Lower leg skin (tissue), 4 donors: ENCODE measurements around the gene OLIG2. TPM values are rescaled to one million over a fixed set of nuclear protein-coding genes. Genes with fewer than 3 reads are reported as not detected.

Source experiments
- DNase-seq, 2 donors: peaks; one replicate each; pipeline ENCODE4 v3.0.0-alpha.2; 2019; ENCODE audit warnings: low spot score in 2 of 2
- H3K4me3 ChIP-seq: fragments of 200-600 bp; sonication (generic); 2 replicates; pipeline ENCODE4 v1.5.1; 2017; ENCODE audit warnings: mild to moderate bottlenecking, low read depth; ENCODE audit not compliant: poor library complexity, severe bottlenecking
- POLR2A ChIP-seq, 2 donors: fragments of 450-650 bp; IDR thresholded peaks; one replicate each; pipeline ENCODE4 v1.6.1; 2016 to 2017; ENCODE audit warnings: antibody characterized with exemption in 2 of 2, mild to moderate bottlenecking in 1 of 2, moderate library complexity in 1 of 2
- WGBS, 2 donors: methylation state at CpG; one replicate each; pipeline ENCODE4 v1.1.5; 2018; 5-methylcytosine and 5-hydroxymethylcytosine counted together
- intact Hi-C: fragments of 100-400 bp; cut with DNase I; formaldehyde crosslinking; loops from one replicate; pipeline ENCODE4 v1.15.0; 2023; ENCODE audit warnings: low total_unique reads
- total RNA-seq, 4 donors: library from RNA; depleted of rRNA; stranded (reverse); fragments of >200 nt; gene quantifications; one replicate each; pipeline ENCODE4 v1.1.0, GENCODE V29; 2016
- TF ChIP-seq, protein P1 (sequence below), 3 donors: fragments of 450-650 bp; IDR thresholded peaks; one replicate each; pipeline ENCODE4 v1.5.1; 2016; ENCODE audit warnings: antibody characterized with exemption in 3 of 3, mild to moderate bottlenecking in 3 of 3, moderate library complexity in 2 of 3

OLIG2 gene
- total RNA-seq, 4 donors from 2014 or later, result not detected

DNA sequence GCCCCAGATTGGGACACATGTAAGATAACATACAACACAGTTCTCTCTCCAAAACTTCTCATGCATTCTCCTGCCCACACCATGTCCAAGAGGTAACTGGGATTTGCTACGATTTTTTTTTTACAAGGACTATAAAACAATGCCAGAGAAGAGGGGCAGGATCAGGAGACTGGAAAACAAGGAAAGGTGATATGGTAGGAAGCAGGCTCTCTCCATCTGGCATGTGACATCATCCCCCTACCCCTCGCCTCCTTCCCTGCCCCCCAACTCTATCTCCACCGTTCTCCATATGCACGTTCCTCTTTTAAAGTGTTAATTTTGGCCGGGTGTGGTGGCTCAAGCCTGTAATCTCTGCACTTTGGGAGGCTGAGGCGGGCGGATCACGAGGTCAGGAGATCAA, 20.7 kb downstream of the OLIG2 start:
- 65 to 70% methylated on average over 8 of the region's 8 CpGs for WGBS, 2 donors
- no peak overlapping the region for H3K4me3 ChIP-seq
- no peak for DNase-seq
- intact Hi-C loops, result no loop called here
- TF ChIP-seq POLR2A (IDR thresholded peaks at IDR 0.05), result no peak

- intact Hi-C loops, result no loop called here
- TF ChIP-seq POLR2A (IDR thresholded peaks at IDR 0.05), result no peak
- TF ChIP-seq, protein P1, sequence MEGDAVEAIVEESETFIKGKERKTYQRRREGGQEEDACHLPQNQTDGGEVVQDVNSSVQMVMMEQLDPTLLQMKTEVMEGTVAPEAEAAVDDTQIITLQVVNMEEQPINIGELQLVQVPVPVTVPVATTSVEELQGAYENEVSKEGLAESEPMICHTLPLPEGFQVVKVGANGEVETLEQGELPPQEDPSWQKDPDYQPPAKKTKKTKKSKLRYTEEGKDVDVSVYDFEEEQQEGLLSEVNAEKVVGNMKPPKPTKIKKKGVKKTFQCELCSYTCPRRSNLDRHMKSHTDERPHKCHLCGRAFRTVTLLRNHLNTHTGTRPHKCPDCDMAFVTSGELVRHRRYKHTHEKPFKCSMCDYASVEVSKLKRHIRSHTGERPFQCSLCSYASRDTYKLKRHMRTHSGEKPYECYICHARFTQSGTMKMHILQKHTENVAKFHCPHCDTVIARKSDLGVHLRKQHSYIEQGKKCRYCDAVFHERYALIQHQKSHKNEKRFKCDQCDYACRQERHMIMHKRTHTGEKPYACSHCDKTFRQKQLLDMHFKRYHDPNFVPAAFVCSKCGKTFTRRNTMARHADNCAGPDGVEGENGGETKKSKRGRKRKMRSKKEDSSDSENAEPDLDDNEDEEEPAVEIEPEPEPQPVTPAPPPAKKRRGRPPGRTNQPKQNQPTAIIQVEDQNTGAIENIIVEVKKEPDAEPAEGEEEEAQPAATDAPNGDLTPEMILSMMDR (IDR thresholded peaks at IDR 0.05), result no peak
- 37 to 49% methylated on average over 5 of the region's 5 CpGs for WGBS, 2 donors
- no peak overlapping the region for H3K4me3 ChIP-seq
- no peak for DNase-seq
These were observed 21.5 kb downstream of the OLIG2 start for GRCh38 chr21:33047231-33047630.

- intact Hi-C loops, result no loop called here
- 86% methylated on average over 16 of the region's 16 CpGs for WGBS, 2 donors
These were observed 26.2 kb downstream of the OLIG2 start for GRCh38 chr21:33051925-33052324.

DNA sequence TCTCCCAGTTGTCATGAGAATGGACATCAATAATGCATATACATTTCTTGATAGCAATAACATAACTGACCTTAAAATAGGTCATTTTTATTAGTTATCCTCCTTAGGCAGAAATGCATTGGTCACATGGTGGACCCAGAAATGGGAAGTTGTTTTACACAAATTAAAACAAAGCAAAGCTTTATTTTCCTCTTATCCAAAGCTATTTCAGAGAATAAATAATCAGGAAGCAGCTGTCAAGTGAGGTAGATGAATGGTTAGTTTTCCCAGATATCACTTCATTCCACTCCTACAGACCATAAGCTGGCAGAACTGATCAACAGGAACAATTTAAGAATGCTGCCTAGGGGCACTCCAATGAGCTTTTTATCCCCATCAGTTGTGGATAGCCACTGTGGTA, 28.2 kb downstream of the OLIG2 start:
- TF ChIP-seq, protein P1 (IDR thresholded peaks at IDR 0.05), result no peak
- no peak for TF ChIP-seq POLR2A (IDR thresholded peaks at IDR 0.05)
- no peak for DNase-seq
- H3K4me3 ChIP-seq, result no peak overlapping the region
- intact Hi-C loops, result no loop called here

More at GRCh38 chr21:33051925-33052324, 26.2 kb downstream of the OLIG2 start:
- DNase-seq, result no peak
- TF ChIP-seq, protein P1 (IDR thresholded peaks at IDR 0.05), result no peak
- TF ChIP-seq POLR2A (IDR thresholded peaks at IDR 0.05), result no peak
- H3K4me3 ChIP-seq, result no peak overlapping the region

DNA sequence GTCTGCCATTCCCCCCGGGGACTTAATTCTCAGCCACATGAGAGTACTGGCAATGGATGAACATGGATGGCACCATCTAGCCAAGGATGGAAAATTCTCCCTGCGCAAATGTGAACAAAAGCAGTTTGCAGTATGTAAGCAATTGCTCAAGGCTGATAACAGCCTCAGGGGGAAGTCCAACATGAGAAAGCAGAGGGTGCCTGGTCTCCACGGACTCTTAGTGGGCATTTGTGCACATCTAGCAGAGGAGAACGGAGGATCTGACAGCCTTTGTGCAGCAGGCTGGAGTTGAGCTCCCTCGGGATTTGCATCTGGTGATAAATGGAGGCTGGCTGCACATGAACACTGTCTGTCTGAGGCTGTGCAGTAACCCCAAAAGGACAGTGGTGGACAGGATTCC, 30.3 kb downstream of the OLIG2 start:
- DNase-seq, result no peak
- H3K4me3 ChIP-seq, result no peak overlapping the region
- no peak for TF ChIP-seq POLR2A (IDR thresholded peaks at IDR 0.05)
- TF ChIP-seq, protein P1 (IDR thresholded peaks at IDR 0.05), result no peak
- WGBS, 2 donors, result 78 to 80% methylated on average over 5 of the region's 5 CpGs
- intact Hi-C loops, result no loop called here

DNA sequence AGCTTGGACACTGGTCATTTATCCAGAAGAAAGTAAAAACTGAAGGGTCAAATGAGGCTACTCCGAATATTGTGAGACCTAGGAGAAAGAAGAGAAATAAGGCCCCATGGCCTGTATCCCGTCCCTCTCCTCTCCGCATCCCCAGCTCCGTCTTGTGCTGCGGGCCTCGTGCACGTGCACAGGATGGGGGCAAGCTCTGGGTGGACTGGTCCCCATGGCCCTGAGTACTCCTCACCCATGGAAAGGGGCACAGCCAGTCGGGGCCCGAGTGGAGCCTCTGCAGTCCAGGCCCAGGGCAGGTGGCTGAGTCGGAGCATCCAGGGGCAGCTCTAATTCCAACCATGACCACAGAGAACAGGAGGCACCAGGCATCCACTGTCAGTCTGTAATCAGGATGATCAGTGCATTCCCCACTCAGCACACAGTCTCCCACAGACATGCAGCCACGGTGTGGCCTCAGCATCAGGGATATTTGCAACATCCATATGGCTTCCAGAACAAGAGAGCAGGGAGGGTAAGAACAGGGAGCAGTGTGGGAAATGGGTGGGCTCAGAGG, 31.7 kb downstream of the OLIG2 start:
- 84 to 93% methylated on average over 9 to 11 of the region's 11 CpGs for WGBS, 2 donors
- TF ChIP-seq, protein P1 (IDR thresholded peaks at IDR 0.05), result no peak
- TF ChIP-seq POLR2A (IDR thresholded peaks at IDR 0.05), result no peak
- intact Hi-C loops, result no loop called here
- DNase-seq, result no peak
- H3K4me3 ChIP-seq, result no peak overlapping the region
